ENCODE measurements around the gene SMAD3. TPM values are rescaled to one million over a fixed set of nuclear protein-coding genes. Genes with fewer than 3 reads are reported as not detected.

SMAD3 gene
- total RNA-seq, 2 experiments from 2014 or later: 35.1 to 39.2 TPM

GRCh38 chr15:67114046-67114445, 48.6 kb downstream of the SMAD3 start:
- Mint-ChIP-seq H3K4me1 (ENCODE audit: low read depth) (peaks cover 83% of the 10 kb centered on the region), H3K36me3 (ENCODE audit: low read depth) (peaks cover 5% of the 10 kb centered on the region), H3K27ac (peak overlapping the region; percentile 27), H3K4me3 (no peak overlapping the region), H3K27me3 (ENCODE audit: low read depth) (no peaks in the 10 kb centered on the region), H3K9me3 (peaks cover 6% of the 10 kb centered on the region)
- DNase-seq: no peak
- intact Hi-C loops (cut with micrococcal nuclease): no loop called here
- CTCF ChIA-PET: interaction anchor here (0.9 to 1.6 kb wide), 3 partner anchors 11 to 35 kb away, joined by 3 to 4 read pairs (median 4); no protein-coding TSS in a partner anchor

- H3K27ac Mint-ChIP-seq: peak overlapping the region; percentile 81
- peak; percentile 46 for DNase-seq
- peaks cover 6% of the 10 kb centered on the region for H3K9me3 Mint-ChIP-seq
- intact Hi-C loops (cut with micrococcal nuclease): loop anchor here (1.0 kb wide), 1 partner anchor 13 kb away; no protein-coding TSS in a partner anchor
- CTCF ChIA-PET: interaction anchor here (0.5 to 1.6 kb wide), 4 partner anchors 14 to 87 kb away, joined by 3 to 4 read pairs (median 4); no protein-coding TSS in a partner anchor
- peaks cover 81% of the 10 kb centered on the region for H3K4me1 Mint-ChIP-seq (ENCODE audit: low read depth)
- peaks cover 5% of the 10 kb centered on the region for H3K36me3 Mint-ChIP-seq (ENCODE audit: low read depth)
- H3K4me3 Mint-ChIP-seq: no peak overlapping the region
- no peaks in the 10 kb centered on the region for H3K27me3 Mint-ChIP-seq (ENCODE audit: low read depth)
Observed at GRCh38 chr15:67114846-67115585, 49.6 kb downstream of the SMAD3 start.

- CTCF ChIA-PET: interaction anchor here (0.8 kb wide), 1 partner anchor 14 kb away, joined by 4 read pairs; no protein-coding TSS in a partner anchor
- no peaks in the 10 kb centered on the region for H3K27me3 Mint-ChIP-seq (ENCODE audit: low read depth)
- peaks cover 6% of the 10 kb centered on the region for H3K9me3 Mint-ChIP-seq
- no peak overlapping the region for H3K4me3 Mint-ChIP-seq
- H3K4me1 Mint-ChIP-seq (ENCODE audit: low read depth): peaks cover 81% of the 10 kb centered on the region
- peaks cover 5% of the 10 kb centered on the region for H3K36me3 Mint-ChIP-seq (ENCODE audit: low read depth)
- peak overlapping the region; percentile 81 for H3K27ac Mint-ChIP-seq
- intact Hi-C loops (cut with micrococcal nuclease): loop anchor here (1.0 kb wide), 1 partner anchor 13 kb away; no protein-coding TSS in a partner anchor
- no peak for DNase-seq
Observed at GRCh38 chr15:67115586-67115969, 50.2 kb downstream of the SMAD3 start.

- Mint-ChIP-seq H3K27me3 (ENCODE audit: low read depth) (no peaks in the 10 kb centered on the region), H3K27ac (peak overlapping the region; percentile 65), H3K4me3 (no peak overlapping the region), H3K36me3 (ENCODE audit: low read depth) (peaks cover 5% of the 10 kb centered on the region), H3K4me1 (ENCODE audit: low read depth) (peaks cover 85% of the 10 kb centered on the region), H3K9me3 (no peaks in the 10 kb centered on the region)
- peak; percentile 34 for DNase-seq
- CTCF ChIA-PET: interaction anchor here (1.1 to 1.4 kb wide), 4 partner anchors 12 to 32 kb away, joined by 3 to 6 read pairs (median 4); no protein-coding TSS in a partner anchor
- intact Hi-C loops (cut with micrococcal nuclease): no loop called here
Observed at GRCh38 chr15:67116742-67117141, 51.3 kb downstream of the SMAD3 start.

GRCh38 chr15:67117370-67117769, 52.0 kb downstream of the SMAD3 start:
- Mint-ChIP-seq H3K4me3 (no peak overlapping the region), H3K4me1 (ENCODE audit: low read depth) (peaks cover 91% of the 10 kb centered on the region), H3K27me3 (ENCODE audit: low read depth) (no peaks in the 10 kb centered on the region), H3K27ac (peak overlapping the region; percentile 65), H3K36me3 (ENCODE audit: low read depth) (peaks cover 5% of the 10 kb centered on the region), H3K9me3 (no peaks in the 10 kb centered on the region)
- intact Hi-C loops (cut with micrococcal nuclease): no loop called here
- CTCF ChIA-PET: interaction anchor here (0.5 to 1.4 kb wide), 4 partner anchors 15 to 143 kb away, joined by 3 to 6 read pairs (median 4); no protein-coding TSS in a partner anchor
- DNase-seq: no peak

- H3K4me1 Mint-ChIP-seq (ENCODE audit: low read depth): peaks cover 88% of the 10 kb centered on the region
- no peaks in the 10 kb centered on the region for H3K27me3 Mint-ChIP-seq (ENCODE audit: low read depth)
- no peaks in the 10 kb centered on the region for H3K9me3 Mint-ChIP-seq
- H3K27ac Mint-ChIP-seq: peak overlapping the region; percentile 26
- DNase-seq: no peak
- no peak overlapping the region for H3K4me3 Mint-ChIP-seq
- intact Hi-C loops (cut with micrococcal nuclease): no loop called here
- H3K36me3 Mint-ChIP-seq (ENCODE audit: low read depth): peaks cover 5% of the 10 kb centered on the region
- CTCF ChIA-PET: no interaction called here
Observed at GRCh38 chr15:67118808-67119207, 53.4 kb downstream of the SMAD3 start.

GRCh38 chr15:67119238-67119846, 53.9 kb downstream of the SMAD3 start:
- intact Hi-C loops (cut with micrococcal nuclease): no loop called here
- no peak for DNase-seq
- Mint-ChIP-seq H3K36me3 (ENCODE audit: low read depth) (peaks cover 3% of the 10 kb centered on the region), H3K27me3 (ENCODE audit: low read depth) (no peaks in the 10 kb centered on the region), H3K27ac (peak overlapping the region; percentile 26), H3K4me3 (no peak overlapping the region), H3K4me1 (ENCODE audit: low read depth) (peaks cover 88% of the 10 kb centered on the region), H3K9me3 (no peaks in the 10 kb centered on the region)
- CTCF ChIA-PET: interaction anchor here (0.6 to 1.5 kb wide), 3 partner anchors 10 to 127 kb away, joined by 3 to 5 read pairs (median 4); no protein-coding TSS in a partner anchor

GRCh38 chr15:67120009-67120838, 54.8 kb downstream of the SMAD3 start:
- Mint-ChIP-seq H3K9me3 (no peaks in the 10 kb centered on the region), H3K27me3 (ENCODE audit: low read depth) (no peaks in the 10 kb centered on the region), H3K27ac (peak overlapping the region; percentile 95), H3K4me1 (ENCODE audit: low read depth) (peaks cover 84% of the 10 kb centered on the region), H3K4me3 (peak overlapping the region; percentile 70), H3K36me3 (ENCODE audit: low read depth) (peaks cover 3% of the 10 kb centered on the region)
- CTCF ChIA-PET: interaction anchor here (0.6 to 2.1 kb wide), 7 partner anchors 9 to 559 kb away, joined by 3 to 9 read pairs (median 4); no protein-coding TSS in a partner anchor
- intact Hi-C loops (cut with micrococcal nuclease): loop anchor here (2.0 kb wide), 1 partner anchor 55 kb away; no protein-coding TSS in a partner anchor
- DNase-seq: no peak

GRCh38 chr15:67120839-67121643, 55.6 kb downstream of the SMAD3 start:
- peak overlapping the region; percentile 95 for H3K27ac Mint-ChIP-seq
- H3K27me3 Mint-ChIP-seq (ENCODE audit: low read depth): no peaks in the 10 kb centered on the region
- DNase-seq: peak; percentile 94
- intact Hi-C loops (cut with micrococcal nuclease): loop anchor here (1.0 to 2.0 kb wide), 4 partner anchors 13 to 54 kb away; no protein-coding TSS in a partner anchor
- no peaks in the 10 kb centered on the region for H3K9me3 Mint-ChIP-seq
- H3K36me3 Mint-ChIP-seq (ENCODE audit: low read depth): peaks cover 2% of the 10 kb centered on the region
- H3K4me3 Mint-ChIP-seq: peak overlapping the region; percentile 70
- CTCF ChIA-PET: interaction anchor here (0.6 to 2.1 kb wide), 5 partner anchors 9 to 560 kb away, joined by 3 to 9 read pairs (median 3); no protein-coding TSS in a partner anchor
- H3K4me1 Mint-ChIP-seq (ENCODE audit: low read depth): peaks cover 80% of the 10 kb centered on the region

- peaks cover 2% of the 10 kb centered on the region for H3K36me3 Mint-ChIP-seq (ENCODE audit: low read depth)
- CTCF ChIA-PET: interaction anchor here (0.7 to 2.1 kb wide), 3 partner anchors 20 to 25 kb away, joined by 3 to 9 read pairs (median 3); no protein-coding TSS in a partner anchor
Observed at GRCh38 chr15:67121644-67122605, 56.5 kb downstream of the SMAD3 start.

More at GRCh38 chr15:67121644-67122605, 56.5 kb downstream of the SMAD3 start:
- no peaks in the 10 kb centered on the region for H3K27me3 Mint-ChIP-seq (ENCODE audit: low read depth)
- peak overlapping the region; percentile 95 for H3K27ac Mint-ChIP-seq
- H3K4me1 Mint-ChIP-seq (ENCODE audit: low read depth): peaks cover 73% of the 10 kb centered on the region
- H3K9me3 Mint-ChIP-seq: no peaks in the 10 kb centered on the region
- no peak for DNase-seq
- peak overlapping the region; percentile 70 for H3K4me3 Mint-ChIP-seq
- intact Hi-C loops (cut with micrococcal nuclease): loop anchor here (1.0 to 2.0 kb wide), 4 partner anchors 12 to 53 kb away; no protein-coding TSS in a partner anchor
